Measurements from ENCODE around the gene MYMK. TPM values are rescaled to one million over a fixed set of nuclear protein-coding genes. Genes with fewer than 3 reads are reported as not detected.
A peak's percentile ranks its signal among the peaks of the same experiment; 100 is the strongest.

Gene MYMK
- total and polyA plus RNA-seq, 2 of the 13 experiments (the other 11 are each of a cell fraction or from before 2014, with no cell fraction given): not detected

- TF ChIP-seq CTCF (CRISPR knock-in tag; IDR thresholded peaks at IDR 0.05) (peak; percentile 56), NCOA2 (CRISPR knock-in tag; IDR thresholded peaks at IDR 0.05) (peak; percentile 80), FOXA3 (CRISPR knock-in tag; IDR thresholded peaks at IDR 0.05) (peak; percentile 73), SNAI1 (CRISPR knock-in tag; IDR thresholded peaks at IDR 0.05; ENCODE audit: borderline replicate concordance) (no peak), TCF7 (IDR thresholded peaks at IDR 0.05; ENCODE audit: low read depth) (peak; percentile 7; the same call in 1 of the 2 replicates), AHDC1 (CRISPR knock-in tag; IDR thresholded peaks at IDR 0.05; ENCODE audit: borderline replicate concordance) (peak; percentile 38; the same call in 1 of the 2 replicates), ZSCAN31 (CRISPR knock-in tag; IDR thresholded peaks at IDR 0.05; ENCODE audit: low read depth) (peak; percentile 95), SOX5 (CRISPR knock-in tag; IDR thresholded peaks at IDR 0.05; ENCODE audit: borderline replicate concordance) (peak; percentile 72; the same call in 1 of the 2 replicates), ZNF800 (CRISPR knock-in tag; IDR thresholded peaks at IDR 0.05) (peak; percentile 88; the same call in 1 of the 2 replicates), ZFP1 (CRISPR knock-in tag; IDR thresholded peaks at IDR 0.05) (peak; percentile 72; the same call in 1 of the 2 replicates), ZNF280B (CRISPR knock-in tag; IDR thresholded peaks at IDR 0.05; ENCODE audit: borderline replicate concordance) (peak; percentile 62), ZBTB3 (CRISPR knock-in tag; IDR thresholded peaks at IDR 0.05; ENCODE audit: borderline replicate concordance, low read depth) (peak; percentile 63; the same call in 1 of the 2 replicates), ZFY (CRISPR knock-in tag; IDR thresholded peaks at IDR 0.05) (peak; percentile 81), TAF1 (CRISPR knock-in tag; IDR thresholded peaks at IDR 0.05) (peak; percentile 18; the same call in 1 of the 2 replicates), TEAD3 (CRISPR knock-in tag; optimal IDR thresholded peaks at IDR 0.05; ENCODE audit: borderline replicate concordance) (peak; percentile 80), BCL6 (CRISPR knock-in tag; IDR thresholded peaks at IDR 0.05) (peak; percentile 69), FOXP4 (CRISPR knock-in tag; IDR thresholded peaks at IDR 0.05) (peak; percentile 75; the same call in 1 of the 2 replicates), ZNF746 (CRISPR knock-in tag; IDR thresholded peaks at IDR 0.05) (peak; percentile 73; the same call in 1 of the 2 replicates)
Measured at GRCh38 chr9:133506653-133507038, 18.1 kb downstream of the MYMK start (continued).
